HepG2 (cell line): ENCODE results near the gene CCDC142. TPM values are rescaled to one million over a fixed set of nuclear protein-coding genes. Genes with fewer than 3 reads are reported as not detected.
A peak's percentile ranks its signal among the peaks of the same experiment; 100 is the strongest.

Experiments
- BORCS8-MEF2B ChIP-seq: sonication (generic); formaldehyde crosslinking; IDR thresholded peaks from 2 replicates; pipeline ENCODE4 v1.8.0; 2022; ENCODE audit warnings: mild to moderate bottlenecking, missing genetic modification reagents
- CBX2 ChIP-seq, 2 experiments: fragments of 200-600 bp in 1 of 2; sonication (generic); formaldehyde crosslinking in 1 of 2; IDR thresholded peaks; 2 replicates each; pipeline versions ENCODE4 v1.7.0 to v1.8.1; 2018 to 2022; ENCODE audit warnings: low read depth in 2 of 2, low read length in 1 of 2, mild to moderate bottlenecking in 1 of 2, missing genetic modification reagents in 1 of 2
- CCDC6 ChIP-seq: sonication (generic); formaldehyde crosslinking; IDR thresholded peaks from 2 replicates; pipeline ENCODE4 v1.8.1; 2022; ENCODE audit warnings: mild to moderate bottlenecking, missing genetic modification reagents, moderate library complexity
- MTA3 ChIP-seq: sonication (generic); formaldehyde crosslinking; IDR thresholded peaks from 2 replicates; pipeline ENCODE4 v1.4.0; 2020; ENCODE audit warnings: missing genetic modification reagents
- NR2F1 ChIP-seq, 2 experiments: fragments of 450-650 bp in 1 of 2; formaldehyde crosslinking in 1 of 2; IDR thresholded peaks; 2 replicates each; pipeline versions ENCODE4 v1.5.0 to v1.6.1; 2016 to 2020; ENCODE audit warnings: mild to moderate bottlenecking in 1 of 2, missing compliant biosample characterization in 1 of 2, missing genetic modification reagents in 1 of 2, moderate library complexity in 1 of 2
- RAD51 ChIP-seq: fragments of 450-650 bp; IDR thresholded peaks from 2 replicates; pipeline ENCODE4 v1.6.1; 2016; ENCODE audit warnings: borderline replicate concordance
- SMYD3 ChIP-seq: sonication (generic); formaldehyde crosslinking; IDR thresholded peaks from 2 replicates; pipeline ENCODE4 v1.8.1; 2023; ENCODE audit warnings: mild to moderate bottlenecking, missing genetic modification reagents
- ZBTB8A ChIP-seq: sonication (generic); formaldehyde crosslinking; IDR thresholded peaks from 2 replicates; pipeline ENCODE4 v1.4.0; 2020; ENCODE audit warnings: mild to moderate bottlenecking, low read depth, missing genetic modification reagents, borderline replicate concordance
- ZNF382 ChIP-seq: sonication (generic); formaldehyde crosslinking; IDR thresholded peaks from 2 replicates; pipeline ENCODE4 v1.5.0; 2020; ENCODE audit warnings: missing genetic modification reagents, mild to moderate bottlenecking, borderline replicate concordance
- ZNF547 ChIP-seq: sonication (generic); formaldehyde crosslinking; IDR thresholded peaks from 2 replicates; pipeline ENCODE4 v1.5.1; 2020; ENCODE audit warnings: mild to moderate bottlenecking, missing genetic modification reagents
- ZNF790 ChIP-seq: sonication (generic); formaldehyde crosslinking; IDR thresholded peaks from 2 replicates; pipeline ENCODE4 v1.8.0; 2022; ENCODE audit warnings: missing genetic modification reagents, mild to moderate bottlenecking, borderline replicate concordance
- polyA plus RNA-seq, 8 experiments: library from polyadenylated mRNA; depleted of rRNA in 3 of 8; stranded (reverse) in 7 of 8; unstranded in 1 of 8; fragments of >200 nt; fragmentation: Illumina TruSeq in 4 of 8; extraction: Trizol in 4 of 8; gene quantifications; 2 replicates each; pipeline versions ENCODE4 v1.2.1 to v1.2.3, GENCODE V29; 2011 to 2016; ENCODE audit warnings: low read depth in 4 of 8, missing spikeins in 1 of 8, mixed read lengths in 1 of 8; ENCODE audit not compliant: insufficient read depth in 1 of 8
- total RNA-seq, 5 experiments: library from RNA; depleted of rRNA; stranded (reverse); fragments of >200 nt; fragmentation: Illumina TruSeq; extraction: Trizol; gene quantifications; 2 replicates each; pipeline ENCODE4 v1.2.3, GENCODE V29; 2016; ENCODE audit warnings: low read depth in 1 of 5
- TF ChIP-seq, protein P1 (sequence below): sonication (generic); formaldehyde crosslinking; conservative IDR thresholded peaks from 2 replicates; pipeline ENCODE4 v1.8.0; 2022; ENCODE audit warnings: missing genetic modification reagents
- TF ChIP-seq, protein P2 (sequence below): sonication (generic); formaldehyde crosslinking; IDR thresholded peaks from 2 replicates; pipeline ENCODE4 v1.8.0; 2022; ENCODE audit warnings: missing genetic modification reagents, mild to moderate bottlenecking, inconsistent platforms, borderline replicate concordance
- TF ChIP-seq, protein P3 (sequence below): sonication (generic); formaldehyde crosslinking; IDR thresholded peaks from 2 replicates; pipeline ENCODE4 v1.4.0; 2020; ENCODE audit warnings: missing genetic modification reagents, borderline replicate concordance
- TF ChIP-seq, protein P4 (sequence below): sonication (generic); formaldehyde crosslinking; IDR thresholded peaks from 2 replicates; pipeline ENCODE4 v1.5.0; 2020; ENCODE audit warnings: missing genetic modification reagents
- TF ChIP-seq, protein P5 (sequence below): sonication (generic); formaldehyde crosslinking; IDR thresholded peaks from 2 replicates; pipeline ENCODE4 v1.8.1; 2023; ENCODE audit warnings: mild to moderate bottlenecking, moderate library complexity, missing genetic modification reagents

The CCDC142 gene
- total and polyA plus RNA-seq, 2 of the 13 experiments (the other 11 are each of a cell fraction or from before 2014, with no cell fraction given): 14.7 to 30.4 TPM

DNA sequence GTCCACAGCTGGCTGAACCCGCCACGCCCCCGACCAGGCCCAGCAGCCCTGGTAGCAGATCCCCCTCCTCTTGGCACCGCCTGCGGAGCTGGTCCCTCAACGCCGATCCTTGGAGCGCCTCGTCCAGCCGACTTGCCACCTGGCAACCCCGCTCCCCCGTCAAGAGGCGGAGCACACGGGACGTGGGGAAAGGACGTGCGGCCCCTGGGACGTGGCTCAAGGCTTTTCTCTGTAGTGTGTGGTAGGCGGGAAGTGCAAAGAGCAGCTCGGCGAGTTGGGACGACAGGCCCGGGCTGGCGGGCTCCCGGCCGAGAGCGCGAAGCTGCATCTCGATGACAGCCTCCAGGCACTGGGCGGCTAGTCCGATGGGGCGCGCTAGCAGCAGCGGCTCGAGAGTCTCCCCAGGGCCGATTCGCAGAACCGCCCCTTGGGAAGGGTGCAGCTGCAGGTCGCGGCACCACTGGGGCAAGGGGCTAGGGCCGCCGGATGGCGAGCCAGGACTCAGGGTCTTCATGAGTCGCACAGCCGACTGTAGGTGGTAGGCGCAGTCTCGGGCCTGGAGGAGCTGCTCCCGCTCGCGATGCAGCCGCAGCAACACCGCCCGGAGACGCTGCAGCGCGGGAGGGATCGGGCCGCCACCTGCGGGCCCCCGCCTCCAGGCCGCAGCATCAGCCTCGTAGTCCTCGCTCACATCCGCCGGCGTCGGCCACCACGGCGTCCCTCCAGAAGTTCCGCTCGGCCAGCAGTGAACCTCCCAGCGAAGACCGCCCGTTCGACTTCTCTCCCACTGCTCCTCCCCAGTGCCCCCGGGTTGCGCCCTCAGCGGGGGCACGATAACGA, 617 bp downstream of the CCDC142 start (continued):
- TF ChIP-seq, protein P1, sequence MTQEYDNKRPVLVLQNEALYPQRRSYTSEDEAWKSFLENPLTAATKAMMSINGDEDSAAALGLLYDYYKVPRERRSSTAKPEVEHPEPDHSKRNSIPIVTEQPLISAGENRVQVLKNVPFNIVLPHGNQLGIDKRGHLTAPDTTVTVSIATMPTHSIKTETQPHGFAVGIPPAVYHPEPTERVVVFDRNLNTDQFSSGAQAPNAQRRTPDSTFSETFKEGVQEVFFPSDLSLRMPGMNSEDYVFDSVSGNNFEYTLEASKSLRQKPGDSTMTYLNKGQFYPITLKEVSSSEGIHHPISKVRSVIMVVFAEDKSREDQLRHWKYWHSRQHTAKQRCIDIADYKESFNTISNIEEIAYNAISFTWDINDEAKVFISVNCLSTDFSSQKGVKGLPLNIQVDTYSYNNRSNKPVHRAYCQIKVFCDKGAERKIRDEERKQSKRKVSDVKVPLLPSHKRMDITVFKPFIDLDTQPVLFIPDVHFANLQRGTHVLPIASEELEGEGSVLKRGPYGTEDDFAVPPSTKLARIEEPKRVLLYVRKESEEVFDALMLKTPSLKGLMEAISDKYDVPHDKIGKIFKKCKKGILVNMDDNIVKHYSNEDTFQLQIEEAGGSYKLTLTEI: no peak
- TF ChIP-seq, protein P2, sequence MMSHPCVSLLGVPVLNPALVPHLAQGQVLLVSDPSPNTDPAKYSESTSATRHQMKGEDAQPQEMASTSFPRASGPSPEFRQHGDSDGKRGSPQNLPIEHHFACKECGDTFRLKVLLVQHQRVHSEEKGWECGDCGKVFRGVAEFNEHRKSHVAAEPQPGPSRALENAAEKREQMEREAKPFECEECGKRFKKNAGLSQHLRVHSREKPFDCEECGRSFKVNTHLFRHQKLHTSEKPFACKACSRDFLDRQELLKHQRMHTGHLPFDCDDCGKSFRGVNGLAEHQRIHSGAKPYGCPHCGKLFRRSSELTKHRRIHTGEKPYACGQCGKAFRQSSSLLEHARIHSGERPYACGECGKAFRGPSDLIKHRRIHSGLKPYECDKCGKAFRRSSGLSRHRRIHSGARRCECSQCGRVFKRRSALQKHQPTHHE: peak; percentile 77; the same call in 1 of the 2 replicates
- 0 out of 2 replicates have a peak, but pooled peaks have one; percentile 30 for TF ChIP-seq ZNF790 (CRISPR knock-in tag)
- TF ChIP-seq RAD51: no peak
- no peak for TF ChIP-seq MTA3 (CRISPR knock-in tag)
- TF ChIP-seq ZBTB8A (CRISPR knock-in tag): no peak
- TF ChIP-seq, protein P3, sequence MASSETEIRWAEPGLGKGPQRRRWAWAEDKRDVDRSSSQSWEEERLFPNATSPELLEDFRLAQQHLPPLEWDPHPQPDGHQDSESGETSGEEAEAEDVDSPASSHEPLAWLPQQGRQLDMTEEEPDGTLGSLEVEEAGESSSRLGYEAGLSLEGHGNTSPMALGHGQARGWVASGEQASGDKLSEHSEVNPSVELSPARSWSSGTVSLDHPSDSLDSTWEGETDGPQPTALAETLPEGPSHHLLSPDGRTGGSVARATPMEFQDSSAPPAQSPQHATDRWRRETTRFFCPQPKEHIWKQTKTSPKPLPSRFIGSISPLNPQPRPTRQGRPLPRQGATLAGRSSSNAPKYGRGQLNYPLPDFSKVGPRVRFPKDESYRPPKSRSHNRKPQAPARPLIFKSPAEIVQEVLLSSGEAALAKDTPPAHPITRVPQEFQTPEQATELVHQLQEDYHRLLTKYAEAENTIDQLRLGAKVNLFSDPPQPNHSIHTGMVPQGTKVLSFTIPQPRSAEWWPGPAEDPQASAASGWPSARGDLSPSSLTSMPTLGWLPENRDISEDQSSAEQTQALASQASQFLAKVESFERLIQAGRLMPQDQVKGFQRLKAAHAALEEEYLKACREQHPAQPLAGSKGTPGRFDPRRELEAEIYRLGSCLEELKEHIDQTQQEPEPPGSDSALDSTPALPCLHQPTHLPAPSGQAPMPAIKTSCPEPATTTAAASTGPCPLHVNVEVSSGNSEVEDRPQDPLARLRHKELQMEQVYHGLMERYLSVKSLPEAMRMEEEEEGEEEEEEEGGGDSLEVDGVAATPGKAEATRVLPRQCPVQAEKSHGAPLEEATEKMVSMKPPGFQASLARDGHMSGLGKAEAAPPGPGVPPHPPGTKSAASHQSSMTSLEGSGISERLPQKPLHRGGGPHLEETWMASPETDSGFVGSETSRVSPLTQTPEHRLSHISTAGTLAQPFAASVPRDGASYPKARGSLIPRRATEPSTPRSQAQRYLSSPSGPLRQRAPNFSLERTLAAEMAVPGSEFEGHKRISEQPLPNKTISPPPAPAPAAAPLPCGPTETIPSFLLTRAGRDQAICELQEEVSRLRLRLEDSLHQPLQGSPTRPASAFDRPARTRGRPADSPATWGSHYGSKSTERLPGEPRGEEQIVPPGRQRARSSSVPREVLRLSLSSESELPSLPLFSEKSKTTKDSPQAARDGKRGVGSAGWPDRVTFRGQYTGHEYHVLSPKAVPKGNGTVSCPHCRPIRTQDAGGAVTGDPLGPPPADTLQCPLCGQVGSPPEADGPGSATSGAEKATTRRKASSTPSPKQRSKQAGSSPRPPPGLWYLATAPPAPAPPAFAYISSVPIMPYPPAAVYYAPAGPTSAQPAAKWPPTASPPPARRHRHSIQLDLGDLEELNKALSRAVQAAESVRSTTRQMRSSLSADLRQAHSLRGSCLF: 0 out of 2 replicates have a peak, but pooled peaks have one; percentile 5
- no peak for TF ChIP-seq ZNF382 (CRISPR knock-in tag)
- peak; percentile 61 for TF ChIP-seq SMYD3
- TF ChIP-seq, protein P4, sequence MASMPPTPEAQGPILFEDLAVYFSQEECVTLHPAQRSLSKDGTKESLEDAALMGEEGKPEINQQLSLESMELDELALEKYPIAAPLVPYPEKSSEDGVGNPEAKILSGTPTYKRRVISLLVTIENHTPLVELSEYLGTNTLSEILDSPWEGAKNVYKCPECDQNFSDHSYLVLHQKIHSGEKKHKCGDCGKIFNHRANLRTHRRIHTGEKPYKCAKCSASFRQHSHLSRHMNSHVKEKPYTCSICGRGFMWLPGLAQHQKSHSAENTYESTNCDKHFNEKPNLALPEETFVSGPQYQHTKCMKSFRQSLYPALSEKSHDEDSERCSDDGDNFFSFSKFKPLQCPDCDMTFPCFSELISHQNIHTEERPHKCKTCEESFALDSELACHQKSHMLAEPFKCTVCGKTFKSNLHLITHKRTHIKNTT (CRISPR knock-in tag): no peak
- peak; percentile 97 for TF ChIP-seq ZNF547
- no peak for TF ChIP-seq NR2F1 (CRISPR knock-in tag; IDR thresholded peaks at IDR 0.05)
- no peak for TF ChIP-seq CBX2 (IDR thresholded peaks at IDR 0.05; ENCODE audit: low read depth, low read length)
- no peak for TF ChIP-seq CBX2 (CRISPR knock-in tag; IDR thresholded peaks at IDR 0.05; ENCODE audit: low read depth)
- peak; percentile 69; the same call in 1 of the 2 replicates for TF ChIP-seq BORCS8-MEF2B (CRISPR knock-in tag)
- no peak for TF ChIP-seq CCDC6 (CRISPR knock-in tag)
- TF ChIP-seq, protein P5, sequence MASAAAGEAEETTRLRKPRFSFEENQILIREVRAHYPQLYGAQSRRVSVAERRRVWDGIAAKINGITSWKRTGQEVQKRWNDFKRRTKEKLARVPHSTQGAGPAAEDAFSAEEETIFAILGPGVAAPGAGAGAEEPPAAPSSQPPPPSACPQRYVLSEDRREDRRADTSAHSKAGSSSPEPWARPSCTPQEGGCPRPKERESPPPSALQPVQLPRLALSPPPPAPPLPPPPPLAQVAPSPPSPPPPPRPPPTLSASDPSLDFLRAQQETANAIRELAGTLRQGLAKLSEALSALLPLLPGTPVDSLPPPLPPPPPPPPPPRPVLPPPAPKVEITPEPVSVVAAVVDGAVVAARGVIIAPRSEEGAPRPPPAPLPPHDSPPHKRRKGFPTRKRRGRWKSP (CRISPR knock-in tag): no peak
